Liver (tissue), 3 donors: Measurements from ENCODE around the gene BTBD9.

Experiments used
- ATF3 ChIP-seq: IDR thresholded peaks from 2 replicates; pipeline ENCODE4 v1.6.1; 2016; ENCODE audit warnings: antibody characterized with exemption
- CTCF ChIP-seq: fragments of 150-350 bp; IDR thresholded peaks from 2 replicates; pipeline ENCODE4 v1.5.1; 2017; ENCODE audit warnings: improper control_type of control experiment, low read depth, low read length; ENCODE audit not compliant: missing input control
- HNF4A ChIP-seq, 2 donors: conservative IDR thresholded peaks; 2 replicates each; pipeline ENCODE4 v1.6.1; 2016; ENCODE audit warnings: antibody characterized with exemption in 2 of 2, mild to moderate bottlenecking in 2 of 2
- NR2F2 ChIP-seq: IDR thresholded peaks from 2 replicates; pipeline ENCODE4 v1.6.1; 2016; ENCODE audit warnings: antibody characterized with exemption
- RAD21 ChIP-seq, 2 donors: IDR thresholded peaks; 2 replicates each; pipeline ENCODE4 v1.6.1; 2016; ENCODE audit warnings: antibody characterized with exemption in 2 of 2, mild to moderate bottlenecking in 2 of 2
- SP1 ChIP-seq: IDR thresholded peaks from 2 replicates; pipeline ENCODE4 v1.6.1; 2018; ENCODE audit warnings: antibody characterized with exemption, mild to moderate bottlenecking
- TF ChIP-seq, protein P1 (sequence below): IDR thresholded peaks from 2 replicates; pipeline ENCODE4 v1.6.1; 2016; ENCODE audit warnings: antibody characterized with exemption, mild to moderate bottlenecking
- TF ChIP-seq, protein P2 (sequence below): IDR thresholded peaks from 2 replicates; pipeline ENCODE4 v1.6.1; 2016; ENCODE audit warnings: antibody characterized with exemption
- donor health status: healthy.
- donor health status: healthy.

DNA sequence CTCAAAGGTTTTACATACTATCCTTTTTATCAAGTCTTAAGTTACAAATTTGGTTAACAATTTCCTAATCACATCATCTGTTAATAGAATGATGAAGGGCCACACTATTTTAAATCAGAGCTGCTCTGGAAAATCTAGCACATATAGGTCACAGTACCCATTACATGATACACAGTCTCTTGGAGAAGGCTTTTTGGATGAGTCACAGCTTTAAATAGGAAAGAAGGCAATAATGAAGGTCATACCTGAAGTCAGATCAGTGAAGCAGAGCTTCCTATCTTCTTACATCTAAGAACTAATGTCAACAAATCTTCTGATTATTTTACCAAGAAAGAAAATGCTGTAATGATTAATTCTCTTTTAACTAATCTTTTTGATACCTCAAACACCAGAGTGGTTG is 248.5 kb downstream of the BTBD9 start:
- TF ChIP-seq CTCF: no peak
- TF ChIP-seq, protein P1, sequence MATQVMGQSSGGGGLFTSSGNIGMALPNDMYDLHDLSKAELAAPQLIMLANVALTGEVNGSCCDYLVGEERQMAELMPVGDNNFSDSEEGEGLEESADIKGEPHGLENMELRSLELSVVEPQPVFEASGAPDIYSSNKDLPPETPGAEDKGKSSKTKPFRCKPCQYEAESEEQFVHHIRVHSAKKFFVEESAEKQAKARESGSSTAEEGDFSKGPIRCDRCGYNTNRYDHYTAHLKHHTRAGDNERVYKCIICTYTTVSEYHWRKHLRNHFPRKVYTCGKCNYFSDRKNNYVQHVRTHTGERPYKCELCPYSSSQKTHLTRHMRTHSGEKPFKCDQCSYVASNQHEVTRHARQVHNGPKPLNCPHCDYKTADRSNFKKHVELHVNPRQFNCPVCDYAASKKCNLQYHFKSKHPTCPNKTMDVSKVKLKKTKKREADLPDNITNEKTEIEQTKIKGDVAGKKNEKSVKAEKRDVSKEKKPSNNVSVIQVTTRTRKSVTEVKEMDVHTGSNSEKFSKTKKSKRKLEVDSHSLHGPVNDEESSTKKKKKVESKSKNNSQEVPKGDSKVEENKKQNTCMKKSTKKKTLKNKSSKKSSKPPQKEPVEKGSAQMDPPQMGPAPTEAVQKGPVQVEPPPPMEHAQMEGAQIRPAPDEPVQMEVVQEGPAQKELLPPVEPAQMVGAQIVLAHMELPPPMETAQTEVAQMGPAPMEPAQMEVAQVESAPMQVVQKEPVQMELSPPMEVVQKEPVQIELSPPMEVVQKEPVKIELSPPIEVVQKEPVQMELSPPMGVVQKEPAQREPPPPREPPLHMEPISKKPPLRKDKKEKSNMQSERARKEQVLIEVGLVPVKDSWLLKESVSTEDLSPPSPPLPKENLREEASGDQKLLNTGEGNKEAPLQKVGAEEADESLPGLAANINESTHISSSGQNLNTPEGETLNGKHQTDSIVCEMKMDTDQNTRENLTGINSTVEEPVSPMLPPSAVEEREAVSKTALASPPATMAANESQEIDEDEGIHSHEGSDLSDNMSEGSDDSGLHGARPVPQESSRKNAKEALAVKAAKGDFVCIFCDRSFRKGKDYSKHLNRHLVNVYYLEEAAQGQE: no peak
- TF ChIP-seq NR2F2: no peak
- TF ChIP-seq ATF3: no peak
- TF ChIP-seq, protein P2, sequence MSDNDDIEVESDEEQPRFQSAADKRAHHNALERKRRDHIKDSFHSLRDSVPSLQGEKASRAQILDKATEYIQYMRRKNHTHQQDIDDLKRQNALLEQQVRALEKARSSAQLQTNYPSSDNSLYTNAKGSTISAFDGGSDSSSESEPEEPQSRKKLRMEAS: no peak
- TF ChIP-seq SP1: no peak
- TF ChIP-seq HNF4A (conservative IDR thresholded peaks at IDR 0.05): no peak
- TF ChIP-seq RAD21 (IDR thresholded peaks at IDR 0.05): no peak
